HG02763 (cell line): ENCODE results near the gene LRCH1.

ENCODE experiments used
- ATAC-seq: cut with Tn5 transposase; IDR thresholded peaks from one replicate; pipeline ENCODE4 v1.9.1; 2021; ENCODE audit warnings: mild to moderate bottlenecking, moderate library complexity; ENCODE audit not compliant: unreplicated experiment

Gene LRCH1

GRCh38 chr13:46662690-46663089 is 109.7 kb downstream of the LRCH1 start:
- peak; percentile 62 for ATAC-seq

GRCh38 chr13:46663206-46664037 is 110.5 kb downstream of the LRCH1 start:
- no peak for ATAC-seq

DNA sequence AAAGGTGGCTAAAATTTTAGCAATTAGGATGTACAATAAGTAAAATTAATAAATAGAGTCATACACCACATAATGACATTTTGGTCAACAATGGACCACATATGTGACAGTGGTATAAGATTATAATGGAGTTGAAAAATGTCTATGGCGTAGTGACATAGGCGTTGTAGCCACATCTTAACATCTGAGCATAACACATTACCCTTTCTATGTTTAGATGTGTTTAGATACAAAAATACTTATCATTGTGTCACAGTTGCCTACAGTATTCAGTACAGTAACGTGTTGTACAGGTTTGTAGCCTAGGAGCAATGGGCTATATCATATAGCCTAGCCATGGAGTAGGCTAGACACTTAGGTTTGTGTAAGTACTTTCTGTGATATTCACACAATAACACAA is 111.2 kb downstream of the LRCH1 start:
- ATAC-seq = no peak

DNA sequence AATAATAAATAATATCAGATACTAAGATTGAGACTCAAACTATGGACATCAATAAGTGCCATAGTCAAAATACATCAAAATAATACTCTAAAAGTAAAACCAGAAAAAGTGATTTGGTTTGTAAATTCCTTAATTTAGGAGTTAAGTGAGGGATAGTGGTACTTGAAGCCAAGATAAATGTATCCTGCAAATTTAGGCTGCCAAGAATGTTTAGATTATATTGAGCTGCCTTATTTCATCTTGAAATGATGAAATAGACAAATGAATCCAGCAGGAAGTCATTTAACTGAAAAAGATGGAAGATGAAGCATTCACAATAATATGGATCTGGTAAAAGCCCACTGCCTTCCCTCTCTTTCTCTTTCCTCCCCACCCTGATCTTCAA is 112.3 kb downstream of the LRCH1 start:
- ATAC-seq = no peak

GRCh38 chr13:46665633-46666482 is 112.9 kb downstream of the LRCH1 start:
- peak; percentile 39 for ATAC-seq

DNA sequence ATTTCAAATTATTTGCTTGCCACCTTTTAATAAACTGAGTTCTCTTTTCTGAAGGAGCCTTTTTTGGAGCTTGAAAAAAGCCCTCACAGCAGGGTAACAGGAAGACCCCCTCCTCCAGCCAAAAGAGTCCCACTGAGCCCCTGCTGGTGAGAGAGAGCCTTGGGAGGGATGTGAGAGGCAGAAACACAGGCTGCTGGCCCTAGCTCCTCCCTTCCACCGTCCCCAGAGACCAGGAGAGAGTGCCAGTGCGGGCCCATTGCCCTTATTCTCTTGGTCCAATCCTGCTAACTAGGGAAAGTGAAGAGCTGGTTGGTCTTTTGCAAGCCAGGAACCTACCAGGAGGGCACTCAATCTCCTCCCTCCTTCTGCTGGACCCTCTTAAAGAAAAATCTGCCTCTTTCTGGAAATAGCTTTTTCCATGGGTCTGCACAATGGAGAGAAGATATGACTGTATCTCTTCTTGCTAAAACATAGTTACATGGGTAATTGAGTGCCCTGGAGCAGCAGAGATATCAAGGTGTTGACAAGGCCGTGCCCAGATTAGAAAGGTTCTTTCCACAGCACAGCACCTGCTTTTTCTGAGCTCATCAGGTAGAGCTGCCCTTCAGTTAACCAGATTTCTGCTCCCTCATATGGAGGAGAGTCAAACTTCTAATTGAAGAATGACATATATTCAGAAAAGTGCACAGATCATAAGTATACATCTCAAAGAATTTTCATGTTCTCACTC is 113.9 kb downstream of the LRCH1 start:
- no peak for ATAC-seq

DNA sequence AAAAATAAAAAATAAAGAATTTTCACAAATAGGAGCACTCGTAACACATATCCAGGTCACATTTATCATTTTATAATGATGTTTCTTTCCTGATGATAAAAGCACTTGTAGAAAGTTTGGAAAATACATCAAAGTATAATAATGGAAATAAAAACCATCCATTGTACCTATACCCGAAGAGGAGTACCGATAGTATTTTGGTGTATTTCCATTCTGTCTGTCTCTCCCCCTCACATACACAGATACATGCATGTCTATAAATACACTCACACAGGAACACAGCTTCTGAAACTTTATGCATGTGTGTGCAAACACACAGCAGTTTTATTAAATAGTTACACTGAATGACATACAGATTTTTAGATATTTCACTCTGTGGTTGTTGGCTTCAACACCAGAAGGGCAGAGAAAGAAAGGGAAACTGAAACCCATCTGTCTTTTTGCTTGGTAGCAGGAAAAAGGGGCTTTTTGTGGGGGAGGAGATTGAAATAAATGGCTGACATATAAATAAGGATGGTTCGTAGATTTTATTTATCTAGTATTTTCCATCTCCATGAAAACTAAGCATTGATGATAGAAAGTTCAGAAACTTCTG is 114.8 kb downstream of the LRCH1 start:
- ATAC-seq = peak; percentile 45

DNA sequence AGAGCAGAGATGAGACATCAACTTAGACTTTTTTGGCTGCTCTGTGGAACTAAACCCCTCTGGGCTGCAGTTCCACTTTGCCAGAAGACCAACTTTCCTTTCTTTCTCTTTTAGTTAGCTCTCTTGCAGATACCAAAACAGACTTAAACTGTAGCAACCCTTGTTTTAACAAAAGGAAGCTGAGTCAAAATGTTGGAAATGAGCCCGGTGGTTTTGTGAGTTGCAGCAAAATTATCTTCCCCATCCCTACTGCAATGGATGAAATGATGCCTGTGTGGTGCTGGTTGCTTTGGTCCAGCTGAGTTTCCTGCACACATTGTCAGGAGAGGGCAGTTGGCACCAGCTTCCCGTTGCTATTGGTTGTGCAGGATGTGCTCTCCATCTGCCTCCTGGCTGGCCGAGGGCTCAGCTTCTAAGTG is 115.3 kb downstream of the LRCH1 start:
- peak; percentile 11 for ATAC-seq

GRCh38 chr13:46668931-46669525 is 116.1 kb downstream of the LRCH1 start:
- ATAC-seq = no peak

DNA sequence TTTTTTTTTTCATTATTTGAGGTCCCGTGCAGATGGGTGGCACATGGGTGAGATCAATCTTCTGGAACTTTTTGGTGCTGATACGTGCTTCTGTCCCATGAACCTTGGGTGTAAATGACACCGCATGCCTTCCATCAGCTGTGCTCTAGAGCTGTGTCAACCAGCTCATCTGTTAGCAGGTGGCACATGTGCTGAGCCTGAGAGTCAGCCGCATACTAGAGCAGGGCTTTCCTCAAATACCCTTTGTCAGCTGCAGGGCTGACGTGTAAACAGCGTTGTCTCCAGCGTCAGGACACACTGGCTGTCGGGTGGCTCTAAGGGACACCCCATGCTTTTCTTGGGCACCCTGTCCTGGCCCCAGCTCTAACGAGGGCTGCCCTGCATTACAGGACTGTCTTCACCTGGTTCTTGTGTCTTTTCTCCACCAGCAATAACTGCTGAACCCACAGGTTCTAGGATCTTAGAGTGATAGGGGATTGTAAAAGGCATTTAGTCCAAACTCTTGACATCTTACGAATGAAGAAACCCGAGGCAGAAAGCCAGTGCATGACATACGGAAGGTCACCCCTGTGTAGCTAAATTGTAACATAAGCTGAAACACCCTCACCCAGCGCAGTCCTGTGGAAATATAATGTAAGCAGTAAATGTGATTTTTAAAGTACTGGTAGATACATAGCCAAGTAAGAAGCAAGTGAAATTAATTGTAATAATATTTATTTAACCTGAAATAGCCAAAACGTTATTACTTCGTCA is 119.5 kb downstream of the LRCH1 start:
- ATAC-seq = no peak

- no peak for ATAC-seq
These were observed 122.0 kb downstream of the LRCH1 start for GRCh38 chr13:46675016-46675415.

GRCh38 chr13:46676378-46676725 is 123.4 kb downstream of the LRCH1 start:
- ATAC-seq = no peak

DNA sequence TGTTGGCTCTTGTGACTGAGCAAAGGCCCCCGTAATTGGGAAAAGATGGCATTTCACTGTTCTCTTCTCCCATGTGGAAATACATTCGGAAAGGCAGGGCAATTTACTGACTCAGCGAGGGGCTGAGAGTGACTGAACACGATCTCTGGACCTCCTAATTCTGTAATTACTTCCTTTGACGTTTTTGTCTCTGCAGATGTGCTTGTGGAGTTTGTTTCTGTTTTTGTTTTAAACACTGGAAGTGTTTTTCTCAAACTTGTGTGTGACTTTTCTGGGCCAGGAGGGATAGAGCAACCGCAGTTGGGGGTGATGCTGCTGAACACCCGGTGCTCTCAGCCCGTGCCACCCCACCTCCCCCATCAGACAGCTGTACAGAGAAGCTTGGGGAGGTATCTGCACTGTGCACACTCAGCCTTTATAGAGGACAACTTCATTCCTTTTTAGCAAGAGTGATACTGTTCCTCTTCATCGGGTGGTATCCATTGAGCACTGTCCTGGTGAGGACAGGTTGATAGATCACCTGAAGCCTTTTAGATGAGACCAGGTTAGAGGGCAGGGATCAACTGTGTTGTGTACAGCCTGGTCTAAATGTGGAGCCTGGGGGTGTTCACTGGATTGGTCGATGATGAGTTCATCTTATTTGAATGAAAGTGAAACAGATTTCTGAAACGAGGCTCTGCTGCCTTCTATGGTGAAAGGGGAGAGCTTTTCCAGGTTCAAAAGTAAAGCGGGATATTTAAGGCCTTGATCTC is 126.6 kb downstream of the LRCH1 start:
- peak; percentile 86 for ATAC-seq

DNA sequence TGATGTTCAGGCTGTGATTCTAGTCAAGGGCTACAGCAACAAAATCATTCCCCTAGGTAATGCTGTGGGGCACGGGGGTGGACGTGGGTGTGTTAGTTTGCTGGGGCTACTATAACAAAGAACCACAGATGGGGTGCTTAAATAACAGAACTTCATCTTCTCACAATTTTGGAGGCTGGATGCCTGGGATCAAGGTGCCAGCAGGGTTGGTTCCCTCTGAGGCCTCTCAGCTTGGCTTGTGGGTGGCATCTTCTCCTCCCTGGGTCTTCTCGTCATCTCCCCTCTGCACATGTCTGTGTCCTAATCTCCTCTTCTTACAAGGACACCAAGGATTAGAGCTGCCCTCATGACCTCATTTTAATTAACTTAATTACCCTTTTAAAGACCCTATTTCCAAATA is 129.0 kb downstream of the LRCH1 start:
- no peak for ATAC-seq

- no peak for ATAC-seq
These were observed 129.7 kb downstream of the LRCH1 start for GRCh38 chr13:46682707-46683106.

GRCh38 chr13:46683676-46684260 is 130.8 kb downstream of the LRCH1 start:
- no peak for ATAC-seq

DNA sequence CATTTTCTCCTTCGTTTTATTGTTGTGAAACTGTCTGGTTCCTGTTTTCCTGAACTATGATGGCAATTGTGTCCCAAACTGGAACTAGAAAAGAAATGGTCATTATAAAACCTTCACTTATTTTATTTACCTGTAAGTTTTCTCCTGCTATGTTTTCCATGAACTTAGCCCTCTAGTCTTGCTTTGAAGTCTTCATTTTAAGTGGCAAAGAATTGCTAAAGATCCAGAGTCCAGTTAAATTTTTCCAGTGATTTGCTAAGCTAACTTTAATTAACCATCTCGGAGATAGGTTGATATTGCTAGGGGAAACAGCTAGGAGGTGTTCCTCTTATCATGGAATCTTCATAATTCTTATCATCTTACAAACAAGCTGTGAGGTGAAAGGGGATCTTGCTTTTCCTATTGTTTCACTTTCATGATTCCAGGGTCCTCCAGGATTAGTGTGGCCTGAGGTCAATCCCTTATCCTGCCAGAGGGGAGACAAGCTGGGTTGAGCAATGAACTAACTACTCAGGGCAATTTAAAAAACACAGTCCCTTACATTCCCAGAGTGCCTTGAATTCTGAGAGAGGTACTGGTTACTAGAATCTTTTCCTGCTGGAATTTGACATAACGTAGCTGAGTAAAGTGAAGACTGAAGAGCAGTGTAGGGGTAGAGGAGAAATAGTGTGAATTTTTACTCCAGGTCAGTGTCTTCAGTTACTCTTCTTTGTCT is 131.5 kb downstream of the LRCH1 start:
- no peak for ATAC-seq

DNA sequence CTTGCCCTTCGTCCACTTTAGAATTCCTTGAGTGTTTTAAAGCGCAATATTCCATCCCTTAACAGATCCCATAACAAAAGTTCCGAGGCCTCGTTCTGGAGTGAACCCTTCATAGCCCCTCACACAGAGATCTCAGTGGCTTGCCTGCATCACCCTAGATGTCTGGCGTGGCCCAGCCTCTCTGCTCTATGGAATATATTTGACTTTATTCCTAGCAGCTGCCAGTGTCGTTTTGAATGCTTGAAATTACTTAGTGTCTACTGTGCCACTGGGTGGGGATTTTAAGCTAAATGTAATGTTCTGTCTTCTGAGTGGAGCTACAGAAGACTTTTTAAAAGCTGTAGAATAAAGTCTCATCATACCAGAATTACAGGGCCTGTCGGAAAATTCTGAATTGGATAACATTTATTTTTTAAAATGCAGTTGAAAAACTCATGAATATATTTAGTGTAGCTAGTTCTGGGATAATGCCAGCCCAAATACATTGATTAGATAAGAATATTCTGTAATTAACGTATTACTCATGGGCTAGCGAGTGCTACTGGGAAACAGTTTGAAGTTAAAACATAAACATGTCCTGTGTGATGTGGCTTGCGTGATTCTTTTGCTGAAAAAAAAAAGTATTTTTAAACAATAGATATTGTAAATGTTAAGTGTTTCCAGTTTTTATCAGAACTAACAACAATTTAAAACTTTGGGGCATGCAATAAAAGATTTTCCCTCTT is 132.2 kb downstream of the LRCH1 start:
- ATAC-seq = no peak
